HG03064 (cell line): Measurements from ENCODE around the gene IST1.
A peak's percentile ranks its signal among the peaks of the same experiment; 100 is the strongest.
"Not testable (repeated sequence)": the region's sequence is repeated elsewhere in the genome, so short reads cannot be mapped to it uniquely, and the experiment has no call there.

Source experiments
- ATAC-seq: cut with Tn5 transposase; IDR thresholded peaks from one replicate; pipeline ENCODE4 v1.9.1; 2021; ENCODE audit warnings: low read depth; ENCODE audit not compliant: unreplicated experiment

The IST1 gene

DNA sequence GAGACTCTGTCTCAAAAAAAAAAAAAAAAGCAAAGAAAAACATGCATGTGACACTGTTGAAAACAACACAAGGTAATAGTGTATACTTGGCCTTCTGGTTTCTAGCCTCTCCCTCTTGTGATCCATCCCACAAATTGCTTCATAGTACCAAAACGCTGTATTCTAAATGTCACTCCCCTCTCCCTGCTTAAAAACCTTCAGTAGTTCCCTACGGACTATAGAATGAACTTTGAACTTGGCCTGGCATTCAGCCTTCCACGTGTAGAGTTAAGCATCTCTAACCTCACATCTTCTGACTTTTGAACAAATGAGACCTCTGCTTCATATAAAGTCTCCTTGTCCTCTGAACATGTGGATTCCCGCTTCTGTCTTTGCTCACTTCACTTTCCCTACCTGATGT, 16.4 kb upstream of the IST1 start:
- ATAC-seq: no peak

- no peak for ATAC-seq
Measured at GRCh38 chr16:71880176-71880575, 15.2 kb upstream of the IST1 start.

DNA sequence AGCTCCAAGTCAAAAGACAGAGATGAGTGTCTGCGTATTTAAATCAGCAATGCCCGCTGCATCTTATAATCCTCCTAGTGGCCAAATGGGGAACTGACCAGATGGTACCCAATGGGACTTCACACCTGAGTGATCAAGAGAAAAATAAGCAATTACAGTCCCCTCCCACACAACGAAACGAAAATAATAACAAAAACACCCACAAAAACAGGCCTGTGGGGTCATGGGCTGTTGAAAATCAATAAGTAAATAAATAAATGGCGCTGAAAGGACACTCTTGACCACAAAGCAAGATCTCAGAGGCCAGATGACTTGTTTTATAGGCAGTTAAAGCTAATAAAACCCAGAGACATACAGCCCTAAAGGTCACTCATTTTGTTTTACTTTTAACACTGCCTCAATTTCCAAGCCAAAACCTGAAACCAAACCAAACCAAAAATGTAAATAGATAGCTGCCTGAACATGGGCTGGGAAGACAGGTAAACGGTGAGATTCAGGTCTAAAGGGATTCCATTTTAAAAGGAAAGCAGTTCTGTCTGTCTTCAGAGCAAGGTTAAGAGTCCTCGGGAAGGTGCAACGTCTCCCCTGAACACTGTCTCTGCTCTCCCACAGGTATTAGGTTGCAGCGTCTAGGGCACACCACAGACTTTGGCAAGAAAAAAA, 12.7 kb upstream of the IST1 start:
- ATAC-seq: no peak

DNA sequence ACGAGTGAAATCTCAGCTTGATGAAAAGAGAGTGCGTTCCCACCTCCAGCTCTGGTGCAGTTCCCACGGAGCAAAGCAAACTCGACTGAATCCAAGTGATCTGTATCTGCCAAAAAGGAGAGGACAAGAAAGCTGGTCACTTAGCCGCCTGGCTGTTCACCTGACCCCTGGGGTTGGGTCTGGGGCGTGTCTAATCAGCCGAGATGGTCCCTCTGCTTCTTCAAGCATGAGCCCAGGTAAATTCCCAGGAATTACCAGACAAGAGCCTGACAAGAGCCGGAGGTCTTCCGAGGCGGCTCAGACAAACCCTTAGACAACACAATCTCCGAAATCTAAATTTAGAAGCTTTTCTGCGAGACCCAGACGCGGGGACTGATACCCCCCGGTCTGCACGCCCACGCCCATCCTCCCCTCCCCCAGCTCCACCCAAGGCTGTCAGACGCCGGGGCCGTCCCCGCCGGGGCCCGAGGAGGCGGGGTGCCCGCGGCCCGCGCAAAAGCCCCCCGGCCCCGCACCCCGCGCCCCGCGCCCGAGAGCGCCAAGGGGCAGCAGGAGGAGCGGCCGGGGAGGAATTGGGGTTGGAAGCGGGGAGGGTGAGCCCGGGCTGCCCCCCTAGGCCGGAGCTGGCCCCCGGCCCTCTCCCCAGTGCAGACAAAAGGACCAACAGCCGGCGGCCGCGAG, 12.0 kb upstream of the IST1 start:
- ATAC-seq: peak; percentile 43

DNA sequence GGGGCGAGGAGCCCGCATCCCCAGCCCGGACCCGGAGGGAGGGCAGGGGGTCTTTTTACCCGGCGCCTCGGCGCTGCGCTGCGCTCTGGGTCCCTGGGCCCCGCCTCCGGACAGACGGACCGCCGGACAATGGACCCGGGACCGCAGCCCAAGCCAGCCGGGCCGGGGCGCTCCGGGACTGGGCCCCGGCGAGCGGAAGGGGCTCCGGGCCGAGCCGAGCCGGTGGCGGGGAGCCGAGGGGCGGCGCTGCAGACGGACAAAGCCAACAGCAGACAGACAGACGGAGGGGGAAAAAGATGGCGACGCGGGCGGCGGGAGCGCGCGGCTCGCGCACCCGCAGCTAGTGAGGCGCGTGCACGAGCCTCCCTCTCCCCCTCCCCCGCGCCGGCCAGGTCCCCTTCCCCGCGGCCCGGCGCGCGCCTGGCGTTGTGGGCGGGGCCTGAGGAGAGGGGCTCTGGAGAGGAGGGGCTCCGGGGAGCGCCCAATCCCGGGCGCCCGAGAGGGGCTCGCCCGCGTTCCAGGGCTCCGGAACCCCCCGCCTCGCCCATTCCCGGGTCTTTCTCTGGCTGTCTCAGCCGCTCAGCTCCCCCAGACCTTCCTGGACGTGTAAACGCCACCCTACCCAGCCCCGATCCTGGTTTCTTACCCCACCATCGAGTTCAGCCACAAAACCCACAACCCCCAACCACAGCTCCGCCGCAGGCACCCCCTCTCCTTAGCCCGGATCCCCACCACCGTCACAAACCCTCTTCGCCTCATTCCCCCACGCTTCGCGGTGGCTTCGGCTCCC, 11.3 kb upstream of the IST1 start, which contains the start of gene ZNF821:
ZNF821 (minus strand) TSS at position 334 of the 790 bp plus-strand sequence. CDS start 4,236 bp downstream, outside the sequence.
- ATAC-seq: peak; percentile 57

DNA sequence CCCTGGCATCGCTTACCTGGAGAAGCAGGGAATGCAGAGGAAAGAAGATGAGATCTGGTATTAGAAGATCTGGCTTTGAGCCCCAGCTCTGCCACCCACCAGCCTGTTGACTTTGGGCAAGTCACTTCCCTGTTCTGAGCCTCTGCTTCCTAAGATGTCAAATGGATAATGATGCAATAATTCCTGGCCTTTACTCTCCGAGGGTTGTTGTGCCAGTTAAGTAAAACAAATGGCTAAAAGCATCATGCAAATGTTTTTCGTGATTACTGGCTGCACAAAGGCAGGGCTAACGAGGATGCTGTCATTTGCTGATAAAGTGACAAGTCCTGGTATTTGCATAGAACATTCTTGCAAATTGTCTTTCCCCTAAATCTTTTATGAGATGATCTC, 10.1 kb upstream of the IST1 start:
- no peak for ATAC-seq

- no peak for ATAC-seq
Measured at GRCh38 chr16:71889147-71889546, 6.2 kb upstream of the IST1 start.

DNA sequence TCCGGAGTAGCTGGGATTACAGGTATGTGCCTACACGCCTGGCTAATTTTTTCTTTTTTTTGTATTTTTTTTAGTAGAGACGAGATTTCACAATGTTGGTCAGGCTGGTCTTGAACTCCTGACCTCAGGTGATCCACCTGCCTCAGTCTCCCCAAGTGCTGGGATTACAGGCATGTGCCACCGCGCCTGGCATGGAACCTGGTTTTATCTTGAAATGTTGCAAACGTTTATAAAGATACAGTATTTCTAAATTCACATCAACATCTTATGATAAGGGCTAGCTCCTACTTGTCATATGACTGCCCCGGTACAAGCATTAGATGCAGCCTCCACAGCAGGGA, 1.5 kb upstream of the IST1 start:
- no peak for ATAC-seq

DNA sequence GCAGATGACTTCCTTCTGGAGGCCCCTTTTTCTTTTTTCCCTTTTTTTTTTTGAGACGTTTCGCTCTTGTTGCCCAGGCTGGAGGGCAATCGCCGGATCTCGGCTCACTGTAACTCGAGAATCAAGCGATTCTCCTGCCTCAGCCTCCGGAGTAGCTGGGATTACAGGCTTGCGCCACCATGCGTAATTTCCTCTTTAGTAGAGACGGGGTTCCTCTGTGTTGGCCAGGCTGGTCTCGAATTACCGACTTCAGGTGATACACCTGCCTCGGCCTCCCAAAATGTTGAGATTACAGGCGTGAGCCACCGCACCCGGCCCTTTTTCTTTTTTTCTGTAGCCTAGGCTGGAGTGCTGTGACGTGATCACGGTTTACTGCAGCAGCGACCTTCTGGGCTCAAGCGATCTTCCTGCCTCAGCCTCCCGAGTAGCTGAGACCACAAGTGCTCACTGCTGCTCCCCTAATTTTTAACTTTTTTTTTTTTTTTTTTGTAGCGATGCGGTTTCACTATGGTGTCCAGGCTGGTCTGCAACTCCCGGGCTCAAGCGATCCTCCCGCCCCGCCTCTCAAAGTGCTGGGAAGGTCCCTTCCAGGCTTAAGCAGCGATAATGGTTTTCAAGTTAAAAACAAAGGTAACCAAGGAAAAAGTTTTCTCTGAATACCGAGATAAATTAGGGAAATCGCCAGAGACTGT, 956 bp upstream of the IST1 start:
- ATAC-seq: no peak

DNA sequence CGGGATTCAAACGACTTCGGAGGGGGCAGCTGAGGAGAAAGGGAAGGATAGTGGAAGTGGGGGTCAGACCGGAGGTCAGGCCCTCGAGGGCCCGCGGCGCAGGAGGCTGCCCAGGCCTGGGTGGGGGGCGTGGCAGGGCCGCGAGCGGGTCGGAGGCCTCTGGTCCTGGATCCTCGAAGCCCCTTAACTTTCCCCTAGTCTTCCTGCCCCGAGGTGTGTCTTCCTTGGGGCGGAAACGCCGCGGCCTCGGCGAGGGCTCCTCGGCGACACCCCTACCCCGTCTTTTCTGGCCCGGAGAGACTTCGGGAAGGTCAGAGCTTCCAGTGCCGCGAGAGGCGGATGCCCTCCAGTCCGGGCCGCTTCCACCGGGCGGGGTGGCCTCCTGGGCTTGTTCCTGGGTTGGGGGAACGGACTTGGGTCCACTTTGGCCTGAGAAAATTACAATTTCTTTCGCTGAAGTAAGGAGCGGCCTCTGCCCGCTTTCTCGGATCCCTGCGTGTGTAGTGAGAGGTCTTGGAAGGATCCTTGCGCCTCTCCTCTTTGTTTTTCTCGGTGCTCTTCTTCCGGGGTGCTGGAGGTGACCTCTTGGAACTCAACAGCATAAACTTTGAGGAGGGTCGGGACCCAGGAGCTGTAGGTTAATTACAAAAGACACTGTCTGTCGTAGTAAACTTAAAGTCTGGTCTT, 491 bp downstream of the IST1 start:
- peak; percentile 12 for ATAC-seq

- no peak for ATAC-seq
Measured at GRCh38 chr16:71896764-71897368, 1.5 kb downstream of the IST1 start.

GRCh38 chr16:71899171-71899570, 3.8 kb downstream of the IST1 start:
- ATAC-seq: no peak

GRCh38 chr16:71902656-71903365, 7.5 kb downstream of the IST1 start:
- no peak for ATAC-seq

- ATAC-seq: no peak
Measured at GRCh38 chr16:71903608-71904007, 8.3 kb downstream of the IST1 start.

GRCh38 chr16:71904239-71904638, 8.9 kb downstream of the IST1 start:
- ATAC-seq: no peak

- not testable (repeated sequence) for ATAC-seq
Measured at GRCh38 chr16:71905765-71906164, 10.4 kb downstream of the IST1 start.

DNA sequence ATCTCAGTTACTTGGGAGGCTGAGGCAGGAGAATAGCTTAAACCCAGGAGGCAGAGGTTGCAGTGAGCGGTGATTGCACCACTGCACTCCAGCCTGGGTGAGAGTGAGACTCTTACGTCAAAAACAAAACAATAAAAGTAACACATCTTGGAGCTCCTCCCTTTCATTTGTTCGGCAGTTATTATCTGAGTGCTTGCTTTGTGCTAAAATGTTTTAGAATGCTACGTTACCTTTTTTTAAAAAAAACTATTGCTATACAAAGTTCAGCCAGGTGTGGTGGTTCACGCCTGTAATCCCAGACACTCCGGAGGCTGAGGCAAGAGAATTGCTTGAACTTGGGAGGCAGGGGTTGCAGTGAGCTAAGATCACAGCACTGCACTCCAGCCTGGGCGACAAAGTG, 15.8 kb downstream of the IST1 start:
- no peak for ATAC-seq

GRCh38 chr16:71912534-71913275, 17.4 kb downstream of the IST1 start:
- no peak for ATAC-seq

DNA sequence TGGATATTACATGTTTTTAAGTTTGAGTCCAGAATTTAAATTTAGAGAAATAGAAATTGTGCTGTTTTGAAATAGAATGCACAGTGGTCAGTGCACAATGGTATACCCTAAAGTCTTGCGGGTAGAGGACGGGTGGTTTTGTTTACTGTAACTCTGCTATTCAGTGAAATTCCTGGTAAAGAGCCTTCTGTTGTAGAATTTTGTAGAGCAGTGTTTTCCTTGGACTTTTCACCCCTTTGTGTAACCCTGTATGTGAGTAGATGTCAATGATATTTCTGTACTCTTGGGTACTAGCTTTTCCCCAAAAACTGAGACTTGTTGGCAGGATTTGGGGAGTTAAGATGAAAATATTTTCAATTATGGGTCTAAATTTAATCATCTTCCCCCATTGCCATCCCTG, 19.5 kb downstream of the IST1 start:
- ATAC-seq: no peak
